ENCODE results near the gene CSNK1G2. TPM values are rescaled to one million over a fixed set of nuclear protein-coding genes. Genes with fewer than 3 reads are reported as not detected.

The CSNK1G2 gene
- total and polyA plus RNA-seq, 2 experiments from 2014 or later = 56.8 to 82.5 TPM

GRCh38 chr19:1980809-1981181 lies 39.8 kb downstream of the CSNK1G2 start:
- Histone ChIP-seq H3K36me3 (replicated peaks; ENCODE audit: insufficient read depth, low read depth) (no peaks in the 10 kb centered on the region), H3K27me3 (no peaks in the 10 kb centered on the region), H3K79me2 (peaks cover 7% of the 10 kb centered on the region), H3K27ac (no peak overlapping the region), H3K4me3 (no peak overlapping the region), H3K4me2 (no peak overlapping the region), H3K9me3 (ENCODE audit: low read depth) (no peaks in the 10 kb centered on the region), H4K20me1 (ENCODE audit: insufficient read depth, poor library complexity, severe bottlenecking) (peaks cover 7% of the 10 kb centered on the region), H3K4me1 (ENCODE audit: insufficient read depth) (no peaks in the 10 kb centered on the region), H2AFZ (no peak overlapping the region), H3K9me2 (replicated peaks; ENCODE audit: insufficient read depth) (no peaks in the 10 kb centered on the region)
- DNase-seq (ENCODE audit: low spot score) = no peak
- WGBS (ENCODE audit: low lambda C conversion rate, missing lambda C conversion rate) = 95% methylated on average over 21 of the region's 31 CpGs
- TF ChIP-seq EZH2 (IDR thresholded peaks at IDR 0.05; ENCODE audit: borderline replicate concordance) = no peak
- TF ChIP-seq, protein P1, sequence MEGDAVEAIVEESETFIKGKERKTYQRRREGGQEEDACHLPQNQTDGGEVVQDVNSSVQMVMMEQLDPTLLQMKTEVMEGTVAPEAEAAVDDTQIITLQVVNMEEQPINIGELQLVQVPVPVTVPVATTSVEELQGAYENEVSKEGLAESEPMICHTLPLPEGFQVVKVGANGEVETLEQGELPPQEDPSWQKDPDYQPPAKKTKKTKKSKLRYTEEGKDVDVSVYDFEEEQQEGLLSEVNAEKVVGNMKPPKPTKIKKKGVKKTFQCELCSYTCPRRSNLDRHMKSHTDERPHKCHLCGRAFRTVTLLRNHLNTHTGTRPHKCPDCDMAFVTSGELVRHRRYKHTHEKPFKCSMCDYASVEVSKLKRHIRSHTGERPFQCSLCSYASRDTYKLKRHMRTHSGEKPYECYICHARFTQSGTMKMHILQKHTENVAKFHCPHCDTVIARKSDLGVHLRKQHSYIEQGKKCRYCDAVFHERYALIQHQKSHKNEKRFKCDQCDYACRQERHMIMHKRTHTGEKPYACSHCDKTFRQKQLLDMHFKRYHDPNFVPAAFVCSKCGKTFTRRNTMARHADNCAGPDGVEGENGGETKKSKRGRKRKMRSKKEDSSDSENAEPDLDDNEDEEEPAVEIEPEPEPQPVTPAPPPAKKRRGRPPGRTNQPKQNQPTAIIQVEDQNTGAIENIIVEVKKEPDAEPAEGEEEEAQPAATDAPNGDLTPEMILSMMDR (IDR thresholded peaks at IDR 0.05; ENCODE audit: poor library complexity) = no peak
- TF ChIP-seq EZH2phosphoT487 (IDR thresholded peaks at IDR 0.05; ENCODE audit: low read depth, severe bottlenecking, unreplicated experiment) = no peak

GRCh38 chr19:1981253-1981652 lies 40.3 kb downstream of the CSNK1G2 start:
- DNase-seq (ENCODE audit: low spot score) = no peak
- no peaks in the 10 kb centered on the region for H3K27me3 ChIP-seq
- no peaks in the 10 kb centered on the region for H3K9me3 ChIP-seq (ENCODE audit: low read depth)
- H2AFZ ChIP-seq = no peak overlapping the region
- no peak overlapping the region for H3K4me2 ChIP-seq
- no peaks in the 10 kb centered on the region for H3K36me3 ChIP-seq (replicated peaks; ENCODE audit: insufficient read depth, low read depth)
- no peaks in the 10 kb centered on the region for H3K4me1 ChIP-seq (ENCODE audit: insufficient read depth)
- peaks cover 7% of the 10 kb centered on the region for H3K79me2 ChIP-seq
- no peak for TF ChIP-seq EZH2 (IDR thresholded peaks at IDR 0.05; ENCODE audit: borderline replicate concordance)
- no peak for TF ChIP-seq EZH2phosphoT487 (IDR thresholded peaks at IDR 0.05; ENCODE audit: low read depth, severe bottlenecking, unreplicated experiment)
- TF ChIP-seq, protein P1 (IDR thresholded peaks at IDR 0.05; ENCODE audit: poor library complexity) = no peak
- no peak overlapping the region for H3K4me3 ChIP-seq
- H3K9me2 ChIP-seq (replicated peaks; ENCODE audit: insufficient read depth) = no peaks in the 10 kb centered on the region
- WGBS (ENCODE audit: low lambda C conversion rate, missing lambda C conversion rate) = 98% methylated on average over 20 of the region's 20 CpGs
- H4K20me1 ChIP-seq (ENCODE audit: insufficient read depth, poor library complexity, severe bottlenecking) = peaks cover 7% of the 10 kb centered on the region
- no peak overlapping the region for H3K27ac ChIP-seq

- TF ChIP-seq EZH2phosphoT487 (IDR thresholded peaks at IDR 0.05; ENCODE audit: low read depth, severe bottlenecking, unreplicated experiment) = no peak
- TF ChIP-seq EZH2 (IDR thresholded peaks at IDR 0.05; ENCODE audit: borderline replicate concordance) = no peak
- TF ChIP-seq, protein P1 (IDR thresholded peaks at IDR 0.05; ENCODE audit: poor library complexity) = no peak
- Histone ChIP-seq H3K4me3 (no peak overlapping the region), H3K27me3 (no peaks in the 10 kb centered on the region), H2AFZ (no peak overlapping the region), H3K9me3 (ENCODE audit: low read depth) (no peaks in the 10 kb centered on the region), H3K4me1 (ENCODE audit: insufficient read depth) (no peaks in the 10 kb centered on the region), H3K4me2 (no peak overlapping the region), H3K36me3 (replicated peaks; ENCODE audit: insufficient read depth, low read depth) (no peaks in the 10 kb centered on the region), H4K20me1 (ENCODE audit: insufficient read depth, poor library complexity, severe bottlenecking) (no peaks in the 10 kb centered on the region), H3K9me2 (replicated peaks; ENCODE audit: insufficient read depth) (no peaks in the 10 kb centered on the region), H3K79me2 (no peaks in the 10 kb centered on the region), H3K27ac (no peak overlapping the region)
- DNase-seq (ENCODE audit: low spot score) = no peak
- 97% methylated on average over 10 of the region's 10 CpGs for WGBS (ENCODE audit: low lambda C conversion rate, missing lambda C conversion rate)
Observed at GRCh38 chr19:1984357-1984756, 43.4 kb downstream of the CSNK1G2 start.

Measured in hepatocyte (in vitro differentiated cells).